Stimulated activated CD8-positive, alpha-beta memory T cell treated with anti-CD3 and anti-CD28 coated beads, Interleukin-15, amount 100 ng/mL, for 4 hours (primary cell): ENCODE results near the gene MOB1A.
"Not testable (repeated sequence)": the region's sequence is repeated elsewhere in the genome, so short reads cannot be mapped to it uniquely, and the experiment has no call there.

Experiments used
- DNase-seq, 2 donors: peaks; one replicate each; pipeline ENCODE4 v3.0.0-alpha.2; 2020; ENCODE audit warnings: low read depth in 2 of 2

MOB1A gene

DNA sequence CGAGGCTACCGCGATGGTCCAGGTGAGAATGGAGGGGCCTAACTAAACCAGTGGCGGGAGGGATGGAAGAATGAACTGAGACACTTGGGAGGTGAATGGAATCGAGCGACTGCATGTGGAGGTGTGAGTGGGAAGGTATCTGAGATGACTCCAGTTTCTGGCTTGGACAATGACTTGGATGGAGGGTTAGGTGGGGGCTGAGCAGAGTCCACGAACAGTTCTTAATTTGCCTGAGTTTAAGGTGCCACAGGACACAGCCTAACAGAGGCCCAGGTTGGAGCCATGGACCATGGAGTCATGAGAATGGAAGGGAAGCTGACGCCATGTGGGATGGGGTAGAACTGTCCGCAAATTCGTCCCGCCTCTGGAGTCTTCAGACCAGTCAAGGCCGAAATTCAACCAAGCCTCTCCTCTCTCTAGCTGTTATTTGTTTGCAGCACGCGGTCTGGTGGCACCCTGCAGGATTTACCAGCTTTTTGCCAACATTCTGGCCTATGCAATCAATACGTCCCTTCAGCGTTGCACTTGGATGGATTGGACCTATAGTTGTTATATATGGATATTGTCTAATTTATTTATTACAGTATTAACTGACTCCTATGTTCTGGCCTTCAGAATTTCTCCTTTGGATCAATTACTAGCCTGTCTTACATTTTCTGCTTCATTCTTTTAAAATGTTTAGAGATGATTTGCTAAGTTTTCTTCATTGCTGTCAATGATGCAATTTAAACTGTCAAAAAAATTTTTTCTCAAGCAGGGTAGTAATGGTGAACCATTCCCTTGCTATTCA is 30.0 kb downstream of the MOB1A start:
- no peak for DNase-seq

DNA sequence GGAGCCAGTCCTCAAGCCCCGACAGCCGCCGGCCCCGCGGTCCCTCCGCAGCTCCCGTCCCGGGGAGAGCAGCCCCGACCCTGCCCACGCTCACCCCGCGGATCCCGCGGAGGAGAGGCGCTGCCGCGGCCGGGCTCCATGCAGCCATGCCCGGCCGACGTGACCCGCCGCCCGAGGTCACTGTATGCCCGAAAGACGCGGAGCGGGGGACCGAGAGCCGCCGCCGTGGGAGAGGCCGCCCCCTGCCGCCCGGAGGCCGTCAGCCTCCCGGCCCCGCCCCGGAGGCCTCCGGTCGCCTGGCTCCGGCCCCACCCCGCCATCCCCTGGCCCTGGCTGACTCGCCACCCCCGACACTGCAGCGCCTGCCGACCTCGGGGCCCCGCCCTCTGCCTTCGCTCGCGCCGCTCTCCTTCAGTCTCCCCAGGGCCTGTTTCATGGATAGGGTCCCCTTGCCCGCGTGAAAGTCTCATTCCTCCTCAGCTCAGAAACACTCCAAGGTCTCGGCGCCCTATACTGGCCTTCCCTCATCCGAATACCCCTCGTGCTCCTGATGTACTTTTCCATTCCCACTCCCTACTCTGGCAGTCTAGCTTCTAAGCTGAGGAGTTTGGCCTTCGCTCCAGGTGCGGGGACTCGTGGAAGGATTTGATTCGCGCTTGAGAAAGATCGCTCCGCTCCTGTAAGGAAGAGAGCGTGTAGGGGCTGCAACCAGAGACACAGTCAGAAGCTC is 30.8 kb downstream of the MOB1A start, which contains the start of gene BOLA3:
TSS of gene BOLA3 (minus strand) at position 186 of the 730 bp plus-strand sequence. CDS start at position 148, 38 bp downstream.
- DNase-seq = peak; percentile 55 to 66

DNA sequence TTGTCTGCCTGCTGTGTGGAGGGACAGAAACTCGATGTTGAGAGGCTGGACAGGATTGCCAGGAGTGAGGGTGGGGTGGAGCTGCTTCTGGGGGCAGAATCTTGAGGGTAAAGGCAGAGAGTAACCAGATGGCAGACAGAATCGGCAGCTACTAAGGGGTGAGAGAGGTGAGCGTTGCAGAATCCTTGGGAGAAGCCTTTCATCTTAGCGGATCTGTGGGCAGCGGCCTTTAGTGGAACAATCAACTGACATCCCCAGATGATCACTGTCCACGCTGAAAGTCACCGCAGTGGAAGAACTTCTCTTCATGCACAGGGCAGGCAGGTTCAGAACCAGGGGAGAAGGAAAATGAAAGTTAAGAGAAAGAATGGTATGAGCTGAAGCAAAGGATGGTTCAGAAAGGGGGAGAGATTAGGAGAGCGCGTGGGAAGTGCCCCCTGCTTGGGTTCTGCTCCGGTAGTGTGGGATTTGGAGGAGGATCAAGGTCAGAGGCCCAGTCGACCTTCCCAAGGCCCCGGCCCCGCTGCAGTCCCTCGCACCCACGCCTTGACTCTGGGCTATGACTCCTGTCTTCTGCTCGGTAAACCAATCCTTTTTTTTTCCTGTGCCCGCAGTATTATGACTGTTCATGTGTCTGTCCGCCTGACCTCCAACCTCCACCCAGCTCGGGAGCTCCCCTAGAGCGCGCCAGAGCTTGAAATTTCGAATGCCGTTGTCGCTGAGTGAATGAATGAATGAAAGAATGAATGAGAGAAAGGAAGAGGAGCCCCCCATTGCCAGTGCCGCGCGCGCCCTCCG is 31.6 kb downstream of the MOB1A start:
- DNase-seq = no peak

DNA sequence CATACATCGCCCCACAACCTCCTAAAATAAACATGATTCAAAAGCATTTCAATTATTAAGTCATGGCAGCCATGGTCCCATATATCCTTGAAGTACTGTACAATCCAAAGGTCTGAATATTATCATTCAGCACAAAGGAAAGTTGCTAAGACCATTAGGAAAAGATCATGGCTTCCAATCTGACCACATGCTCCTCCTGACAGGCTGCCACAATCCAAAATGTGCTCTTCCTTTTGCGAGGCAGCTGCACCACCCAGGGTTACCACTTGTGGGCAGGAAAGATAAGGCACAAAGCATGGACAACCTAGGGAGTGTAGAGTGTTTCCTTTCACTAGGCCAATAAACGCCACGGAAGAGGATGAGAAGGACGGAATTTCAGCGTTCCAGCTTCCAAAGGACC is 36.3 kb downstream of the MOB1A start:
- DNase-seq = no peak

DNA sequence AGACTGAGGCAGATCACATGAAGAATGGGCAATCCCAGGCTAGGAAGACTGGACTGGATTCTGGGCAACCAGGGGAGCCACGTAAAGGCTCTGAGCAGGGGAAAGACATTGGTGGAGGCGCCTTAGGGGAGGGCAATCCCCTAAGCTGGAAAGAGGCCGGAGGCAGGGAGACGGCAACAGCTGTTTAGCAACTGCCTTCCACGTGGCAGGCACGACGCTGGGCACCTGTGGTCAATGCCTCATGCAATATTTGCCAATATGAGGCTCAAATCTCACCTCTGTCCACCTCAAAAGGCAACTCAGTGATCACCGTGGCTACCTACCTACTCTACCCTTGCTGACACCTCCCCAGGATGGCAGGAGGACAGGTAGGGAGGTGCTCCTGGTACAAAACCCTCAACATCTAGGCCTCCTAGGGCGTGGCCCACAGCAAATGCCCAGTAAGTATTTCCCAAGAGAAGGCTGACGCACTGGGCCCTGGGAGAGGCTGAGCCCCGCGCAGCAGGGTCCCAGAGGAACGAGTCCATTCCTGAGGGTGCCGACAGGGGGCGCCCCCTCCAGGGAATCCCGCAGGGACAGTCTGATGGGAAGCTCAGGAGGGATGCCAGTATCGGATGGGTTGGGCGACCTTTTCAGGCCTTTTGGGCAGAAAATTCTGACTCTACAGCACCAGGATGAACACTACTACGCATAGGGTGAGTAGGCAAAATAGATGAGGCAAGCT is 39.9 kb downstream of the MOB1A start:
- no peak for DNase-seq

DNA sequence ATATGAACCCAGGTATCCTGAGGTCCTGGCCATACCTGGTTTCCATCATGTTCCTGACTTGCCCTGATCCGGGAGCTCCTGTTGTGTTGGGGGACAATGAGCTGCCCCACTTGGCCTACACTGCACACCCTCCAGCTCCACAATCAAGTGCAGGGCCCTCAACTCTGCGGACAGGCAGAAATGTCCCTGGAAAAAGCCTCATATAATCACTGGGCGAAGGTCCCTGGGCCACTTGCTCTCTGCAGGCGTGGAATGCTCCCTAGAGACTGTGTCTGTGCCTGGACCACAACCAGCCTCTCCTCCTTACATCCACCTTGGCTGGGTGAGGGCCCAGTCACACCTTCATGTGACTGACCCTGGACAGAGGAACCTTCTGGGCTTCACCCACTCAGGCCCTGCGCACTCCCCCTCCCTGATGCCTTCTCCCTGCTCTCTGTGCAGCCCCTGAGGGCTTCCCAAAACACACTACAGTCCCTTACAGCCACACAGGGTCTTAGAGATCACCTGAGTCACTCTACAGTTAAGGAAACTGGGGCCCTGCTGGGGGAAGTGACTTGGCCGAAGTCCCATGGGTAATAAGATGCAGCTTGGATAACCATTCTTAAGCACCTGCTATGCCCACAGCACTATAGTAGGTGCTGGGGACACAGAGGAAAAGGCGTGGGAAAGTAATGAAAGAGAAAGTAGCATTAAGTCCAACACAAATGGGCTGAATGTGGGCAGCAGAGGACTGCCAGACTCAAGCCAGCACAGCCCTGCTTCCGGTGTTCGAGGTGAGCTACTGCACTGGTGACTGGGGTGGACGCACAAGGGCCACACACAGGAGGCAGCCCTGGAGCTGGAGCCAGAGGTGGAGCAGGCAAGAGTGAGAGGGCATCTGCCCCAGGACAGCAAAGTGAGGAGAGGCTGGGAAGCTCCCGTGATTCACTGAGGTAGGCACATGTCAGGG is 40.8 kb downstream of the MOB1A start:
- DNase-seq = no peak

DNA sequence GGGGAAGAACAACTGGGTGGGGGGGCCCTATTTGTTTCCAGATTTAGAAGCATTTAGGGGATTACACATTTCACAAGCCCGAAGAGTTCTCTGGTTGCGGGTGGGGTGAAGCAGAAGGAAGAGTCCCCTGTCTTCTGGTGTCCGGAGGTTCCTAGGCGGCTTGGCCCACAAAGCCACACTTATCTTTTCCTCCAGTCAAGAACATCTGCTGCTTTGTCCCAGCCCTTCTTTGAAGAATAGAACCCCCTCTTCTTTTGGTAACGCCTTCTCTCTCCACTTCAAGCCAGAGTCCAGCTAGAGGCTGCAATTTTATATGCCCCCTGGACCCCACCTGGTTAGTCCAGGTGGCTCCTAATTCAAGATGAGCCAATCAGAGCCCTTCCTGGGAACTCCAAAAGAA is 46.8 kb downstream of the MOB1A start:
- no peak for DNase-seq

DNA sequence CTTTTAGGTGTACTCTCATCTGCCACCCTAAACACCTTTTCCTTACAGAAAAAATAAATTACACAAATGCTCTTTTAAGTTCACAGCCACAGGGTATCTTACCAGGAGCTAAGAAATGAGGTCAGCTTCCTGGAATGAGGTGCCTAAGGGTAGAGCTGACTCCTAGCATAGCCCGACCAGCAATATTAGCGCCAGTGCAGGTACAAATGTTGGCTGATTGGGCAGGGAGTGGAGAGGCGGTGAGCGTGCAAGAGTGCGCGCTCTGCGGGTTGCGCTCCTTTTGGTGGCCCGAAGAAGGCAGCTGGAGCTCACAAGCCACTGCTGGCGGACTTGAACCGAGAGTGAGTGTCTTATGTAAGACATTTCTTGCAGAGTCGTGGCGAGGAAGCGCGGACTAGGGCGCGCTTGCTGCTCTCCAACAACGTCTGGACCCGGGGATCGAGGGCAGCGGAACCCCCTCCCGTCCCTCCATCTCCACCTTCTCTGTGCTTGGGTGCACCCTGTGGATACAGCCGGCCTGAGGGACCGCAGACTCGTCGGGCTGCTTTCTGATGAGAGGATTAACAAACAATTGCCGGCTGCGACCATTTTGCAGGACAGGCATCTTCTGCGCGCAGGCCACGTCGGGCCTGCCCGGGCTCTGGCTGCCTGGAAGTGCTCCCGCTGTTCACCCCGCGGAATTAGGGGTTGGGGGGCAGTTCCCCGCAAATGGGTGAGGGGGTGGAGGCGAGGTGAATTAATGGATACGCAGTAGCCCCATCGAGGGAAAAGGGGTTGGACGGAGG is 48.3 kb downstream of the MOB1A start:
- DNase-seq = no peak

DNA sequence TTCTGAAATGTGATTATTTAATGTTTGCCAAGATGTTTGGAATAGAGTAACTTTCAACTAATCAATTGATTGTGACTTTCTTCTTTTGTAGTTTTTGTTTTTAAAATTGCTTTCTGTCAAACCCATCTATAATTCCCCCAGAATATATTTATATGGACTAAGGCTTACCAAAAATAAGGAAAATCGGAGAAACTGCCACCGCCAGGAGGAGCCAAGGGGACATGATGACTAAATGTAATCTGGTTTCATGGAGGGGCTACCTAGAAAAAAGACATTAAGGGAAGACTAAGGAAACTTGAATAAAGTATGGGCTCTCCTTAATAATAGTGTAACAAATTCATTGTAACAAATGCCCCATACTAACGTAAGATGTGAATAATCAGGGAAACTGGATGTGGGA is 50.5 kb downstream of the MOB1A start:
- no peak for DNase-seq

DNA sequence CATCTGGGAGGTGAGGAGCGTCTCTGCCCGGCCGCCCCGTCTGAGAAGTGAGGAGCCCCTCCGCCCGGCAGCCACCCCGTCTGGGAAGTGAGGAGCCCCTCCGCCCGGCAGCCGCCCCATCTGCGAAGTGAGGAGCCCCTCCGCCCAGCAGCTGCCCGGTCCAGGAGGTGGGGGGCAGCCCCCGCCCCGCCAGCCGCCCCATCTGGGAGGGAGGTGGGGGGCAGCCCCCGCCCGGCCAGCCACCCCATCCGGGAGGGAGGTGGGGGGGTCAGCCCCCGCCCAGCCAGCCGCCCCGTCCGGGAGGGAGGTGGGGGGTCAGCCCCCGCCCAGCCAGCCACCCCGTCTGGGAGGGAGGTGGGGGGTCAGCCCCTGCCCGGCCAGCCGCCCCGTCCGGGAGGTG is 54.7 kb downstream of the MOB1A start:
- DNase-seq = not testable (repeated sequence)

DNA sequence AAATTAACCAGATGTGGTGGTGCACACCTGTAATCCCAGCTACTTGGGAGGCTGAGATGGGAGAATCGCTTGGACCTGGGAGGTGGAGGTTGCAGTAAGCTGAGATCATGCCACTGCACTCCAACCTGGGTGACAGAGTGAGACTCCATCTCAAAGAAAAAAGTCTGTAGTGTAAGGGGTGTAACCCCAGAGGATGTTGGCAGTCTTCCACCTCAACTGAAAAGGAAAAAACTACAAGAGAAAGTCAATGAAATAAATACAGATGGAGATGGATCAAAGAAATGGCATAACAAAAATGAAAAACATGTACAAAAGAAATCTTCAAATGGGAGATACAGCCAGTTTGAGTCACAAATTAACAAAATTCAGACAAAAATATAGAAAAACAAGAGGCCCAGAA is 56.8 kb downstream of the MOB1A start:
- DNase-seq = not testable (repeated sequence)

DNA sequence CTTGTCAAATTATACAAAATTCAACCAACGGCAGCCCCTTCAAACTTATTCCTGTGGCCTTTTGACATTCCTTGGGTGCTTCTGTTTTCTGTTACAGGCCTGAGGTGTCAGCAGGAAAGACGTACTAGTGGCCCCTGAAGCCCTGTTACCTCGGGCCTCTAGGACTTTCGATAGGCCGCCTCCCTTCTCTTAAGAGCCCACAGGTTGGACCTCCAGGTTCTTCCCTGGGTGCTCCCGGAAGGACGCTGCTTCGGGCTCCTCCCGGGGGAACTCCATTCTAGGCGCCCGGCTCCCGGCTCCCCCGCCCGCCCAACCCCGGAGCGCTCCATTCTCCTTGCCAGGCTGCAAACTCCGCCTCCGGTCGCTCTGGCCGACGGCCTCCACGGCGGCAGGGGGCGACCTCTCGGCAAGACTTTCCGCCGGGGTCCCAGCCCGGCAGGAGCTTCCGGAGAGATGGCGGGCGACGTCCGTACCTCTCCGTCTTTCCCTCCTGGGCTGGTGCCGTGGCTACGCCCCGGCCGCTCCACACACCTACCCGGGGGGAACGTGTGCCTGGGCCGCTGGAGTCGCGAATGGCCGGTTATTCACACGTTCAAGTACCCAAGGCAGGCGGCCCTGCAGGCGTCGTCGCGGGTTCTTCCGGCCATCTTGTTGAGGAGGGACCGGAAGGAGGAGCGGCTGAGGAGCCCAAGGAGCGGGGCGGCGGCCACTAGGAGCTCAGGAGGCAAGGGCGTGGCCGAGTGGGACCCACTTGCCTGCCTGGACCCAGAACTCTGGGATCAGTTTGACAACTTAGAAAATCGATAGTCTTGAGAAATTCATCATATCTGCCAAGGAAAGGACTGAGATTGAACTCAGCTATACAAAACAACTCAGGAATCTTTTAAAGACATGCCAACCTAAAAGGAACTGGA is 58.5 kb downstream of the MOB1A start:
- peak; percentile 65 to 68 for DNase-seq

DNA sequence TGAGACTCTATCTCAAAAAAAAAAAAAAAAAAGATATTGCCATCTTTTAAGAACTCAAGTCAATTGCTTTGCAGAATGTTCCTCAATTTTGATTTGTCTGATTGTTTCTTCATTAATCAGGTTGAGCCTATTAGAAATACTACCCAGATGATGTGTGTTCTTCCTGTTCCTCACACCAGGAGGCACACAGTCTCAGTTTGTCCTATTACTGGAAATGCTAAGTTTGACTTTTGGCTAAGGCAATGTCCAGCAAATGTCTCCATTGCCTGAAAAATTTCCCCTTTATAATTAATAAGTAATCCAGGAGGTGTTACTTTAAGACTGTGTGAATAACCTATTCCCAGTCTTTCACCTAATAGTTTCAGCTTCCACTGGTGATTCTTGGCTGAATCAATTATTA is 59.3 kb downstream of the MOB1A start:
- no peak for DNase-seq

DNA sequence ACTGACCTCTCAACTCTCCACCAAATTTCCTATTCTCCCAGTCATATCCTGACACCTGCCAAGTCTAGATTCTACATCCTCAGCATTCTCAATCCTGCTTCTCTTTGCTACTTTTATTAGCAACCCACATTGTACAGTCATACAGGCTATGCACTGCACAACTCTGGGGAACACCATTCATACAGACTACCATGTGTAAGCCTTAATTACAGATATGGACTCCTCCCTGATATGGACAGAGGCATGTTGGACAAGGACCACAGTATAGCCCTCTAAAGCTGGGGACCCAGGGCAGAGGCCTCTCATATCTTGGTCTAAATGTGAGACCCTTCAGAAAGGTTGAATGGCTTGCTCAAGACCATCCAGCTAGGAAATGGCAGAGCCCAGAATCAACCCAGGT is 67.3 kb downstream of the MOB1A start:
- no peak for DNase-seq

DNA sequence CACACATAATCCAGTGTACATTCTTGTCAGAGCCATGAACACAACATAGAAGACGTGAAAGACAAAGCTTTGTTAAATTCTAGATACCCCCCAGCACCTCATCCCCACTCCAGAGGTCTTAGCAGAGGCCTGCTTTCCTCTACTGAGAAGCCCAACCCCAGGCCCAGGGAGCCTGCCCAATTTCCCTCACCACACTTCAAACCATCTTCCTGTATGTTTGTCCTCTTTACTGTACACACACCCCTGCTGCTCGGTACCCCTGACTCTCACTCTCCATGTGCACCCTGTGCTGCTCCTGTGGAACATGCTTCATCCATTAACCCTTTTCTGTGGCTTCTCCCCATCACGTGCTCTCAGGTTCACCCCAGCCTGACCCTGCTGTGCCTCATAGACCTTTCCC is 68.1 kb downstream of the MOB1A start:
- DNase-seq = no peak

DNA sequence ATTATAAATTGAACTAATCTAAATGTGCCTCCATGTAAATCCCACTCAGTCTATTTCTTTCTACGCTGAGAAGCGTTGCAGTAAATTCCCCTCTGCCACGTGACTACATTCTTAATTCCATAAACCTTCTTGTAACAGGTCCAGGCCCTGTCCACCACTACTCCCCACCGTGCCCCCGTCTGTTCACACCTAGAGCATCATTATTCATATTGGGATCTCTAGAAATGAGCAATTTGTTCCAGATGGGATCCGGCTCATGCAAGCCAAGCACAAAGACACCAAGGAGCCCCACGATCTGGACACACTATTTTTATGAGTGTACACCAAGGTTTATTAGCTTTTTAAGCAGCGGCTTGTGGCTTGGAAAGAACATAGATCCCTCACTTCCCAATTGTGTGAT is 69.1 kb downstream of the MOB1A start:
- DNase-seq = no peak

DNA sequence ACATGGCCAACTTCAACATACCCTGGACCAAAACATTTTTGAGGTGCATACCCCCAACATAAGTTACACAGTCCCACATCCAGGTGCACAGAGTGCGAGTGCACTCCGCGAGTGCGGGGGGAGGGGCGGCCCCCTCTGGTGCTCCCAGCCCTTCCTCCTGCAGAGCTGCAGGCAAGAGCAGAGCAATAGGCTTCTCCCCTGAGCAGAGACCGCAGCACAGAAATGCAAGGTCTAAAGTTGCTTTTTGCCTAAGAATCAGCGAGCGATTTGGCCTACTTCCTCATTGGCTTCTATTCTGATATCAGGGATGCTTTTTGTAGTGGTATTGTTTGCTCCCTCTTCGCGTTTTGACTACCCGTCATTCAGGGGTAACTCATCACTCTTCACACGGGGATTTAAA is 71.6 kb downstream of the MOB1A start:
- DNase-seq = no peak

DNA sequence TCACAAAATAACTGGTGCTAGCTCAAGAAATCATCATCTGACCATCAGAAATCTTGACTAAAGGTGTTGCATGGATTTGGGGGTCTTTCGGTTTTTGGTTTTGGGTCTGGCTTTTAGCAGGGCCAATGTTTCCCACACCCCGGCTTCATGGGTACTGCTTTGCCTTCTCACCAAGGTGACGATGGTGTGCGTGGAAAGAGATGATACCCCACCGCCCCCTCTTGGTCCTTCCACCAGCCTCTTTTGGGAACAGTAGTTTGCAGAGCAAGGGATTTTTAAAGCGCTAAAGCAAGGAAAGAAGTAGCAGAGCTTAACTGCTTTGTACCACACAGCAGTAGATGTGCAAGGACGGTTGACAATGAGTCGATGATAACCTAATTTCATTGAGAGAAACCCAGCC is 73.3 kb downstream of the MOB1A start:
- no peak for DNase-seq

DNA sequence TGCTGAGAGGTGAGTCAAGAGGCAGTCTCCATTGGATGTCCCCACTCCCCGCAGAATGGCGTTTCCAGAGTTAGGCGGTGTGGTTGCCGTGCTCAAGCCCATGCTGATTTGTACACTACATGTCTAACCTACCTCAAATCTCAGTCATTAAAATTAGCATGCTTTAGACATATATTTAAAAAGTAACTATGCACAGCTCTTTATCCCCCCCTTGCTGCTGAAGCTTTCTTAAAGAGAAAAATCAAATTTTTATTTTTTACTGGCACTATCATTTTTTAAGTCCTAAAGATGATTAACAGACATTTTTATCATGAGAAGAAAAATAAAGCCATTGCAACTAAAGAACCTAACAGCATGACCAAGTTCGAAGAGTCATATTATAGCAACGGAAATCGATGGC is 73.8 kb downstream of the MOB1A start:
- no peak for DNase-seq
